HG03064 (cell line): ENCODE results near the gene CREB3L1.

ENCODE experiments used
- ATAC-seq: cut with Tn5 transposase; IDR thresholded peaks from one replicate; pipeline ENCODE4 v1.9.1; 2021; ENCODE audit warnings: low read depth; ENCODE audit not compliant: unreplicated experiment

Gene CREB3L1

DNA sequence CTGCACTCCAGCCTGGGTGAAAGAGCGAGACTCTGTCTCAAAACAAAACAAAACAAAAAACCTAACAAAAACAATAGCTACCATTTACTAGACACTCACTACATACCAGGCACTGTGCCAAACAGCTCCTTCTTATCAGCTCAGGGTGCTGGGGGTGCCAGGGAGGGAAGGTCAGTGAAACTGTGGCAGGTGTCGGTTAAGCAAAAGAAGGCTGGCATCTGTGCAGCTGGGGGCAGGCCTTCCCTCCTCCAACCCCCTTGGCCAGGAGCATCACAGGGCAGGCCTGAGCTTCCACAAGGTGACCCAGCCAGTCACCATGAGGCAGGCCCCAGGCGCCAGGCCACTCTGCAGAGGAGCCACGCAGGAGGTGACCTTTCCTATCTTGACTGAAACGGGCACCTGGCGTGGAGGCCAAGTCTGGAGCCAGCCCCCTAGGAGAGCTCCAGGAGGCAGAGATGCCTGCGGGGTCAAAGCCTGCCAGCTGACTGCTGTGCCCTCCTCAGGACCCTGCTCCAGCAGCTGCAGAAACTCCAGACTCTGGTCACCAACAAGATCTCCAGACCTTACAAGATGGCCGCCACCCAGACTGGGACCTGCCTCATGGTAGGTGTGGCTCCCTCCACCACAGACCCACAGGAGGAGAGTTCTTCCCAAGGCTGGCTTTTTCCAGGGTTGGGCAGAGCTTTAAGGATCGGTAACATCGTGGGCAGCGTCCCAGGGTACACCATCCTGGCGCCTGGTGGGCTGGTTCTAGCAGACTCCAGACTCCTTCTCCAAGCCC lies 38.5 kb downstream of the CREB3L1 start:
- no peak for ATAC-seq

GRCh38 chr11:46319074-46319453 lies 41.6 kb downstream of the CREB3L1 start:
- ATAC-seq, result no peak

GRCh38 chr11:46321757-46322156 lies 44.3 kb downstream of the CREB3L1 start:
- no peak for ATAC-seq

- no peak for ATAC-seq
Measured at GRCh38 chr11:46322759-46323158, 45.3 kb downstream of the CREB3L1 start.

DNA sequence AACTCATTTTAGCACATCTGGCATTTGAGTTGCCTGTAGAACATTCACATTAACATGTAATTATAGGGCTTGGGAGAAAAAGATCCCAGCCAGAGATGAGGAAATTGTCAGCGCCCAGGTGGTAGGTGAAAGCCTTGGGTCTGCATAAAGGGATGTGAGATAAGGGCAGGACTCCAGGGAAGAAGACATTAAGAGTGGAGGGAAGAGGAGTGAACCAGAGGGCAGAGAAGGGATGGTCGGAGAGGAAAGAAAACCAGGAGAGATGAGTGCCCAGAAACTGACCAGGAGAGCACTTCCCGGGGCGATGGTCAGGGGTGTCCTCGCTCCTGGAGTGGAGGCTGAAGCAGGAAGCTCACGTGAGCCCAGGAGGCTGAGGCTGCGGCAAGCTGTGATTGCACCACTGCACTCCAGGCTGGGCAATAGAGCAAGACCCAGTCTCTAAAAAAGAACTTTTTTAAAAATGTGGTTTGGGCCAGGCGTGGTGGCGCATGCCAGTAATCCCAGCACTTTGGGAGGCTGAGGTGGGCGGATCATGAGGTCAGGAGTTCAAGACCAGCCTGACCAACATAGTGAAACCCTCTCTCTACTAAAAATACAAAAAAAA lies 49.5 kb downstream of the CREB3L1 start:
- ATAC-seq, result no peak

DNA sequence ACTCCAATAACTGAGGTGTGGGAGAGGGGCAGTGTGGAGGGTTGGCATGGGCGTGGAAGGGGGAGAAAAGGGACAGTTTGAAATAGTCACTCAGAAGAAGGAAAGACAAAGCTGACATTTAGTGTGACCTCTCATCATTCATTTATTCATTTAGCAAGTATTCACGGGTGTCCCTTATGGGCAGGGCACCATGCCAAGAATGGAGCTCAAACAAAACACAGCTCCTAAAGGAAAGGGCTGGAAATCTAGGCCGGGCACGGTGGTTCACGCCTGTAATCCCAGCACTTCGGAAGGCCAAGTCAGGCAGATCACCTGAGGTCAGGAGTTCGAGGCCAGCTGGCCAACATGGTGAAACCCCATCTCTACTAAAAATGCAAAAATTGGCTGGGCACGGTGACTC lies 50.4 kb downstream of the CREB3L1 start:
- no peak for ATAC-seq

- no peak for ATAC-seq
Measured at GRCh38 chr11:46330154-46330553, 52.7 kb downstream of the CREB3L1 start.

GRCh38 chr11:46330563-46331281 lies 53.3 kb downstream of the CREB3L1 start:
- ATAC-seq, result no peak

GRCh38 chr11:46331282-46331984 lies 54.0 kb downstream of the CREB3L1 start:
- no peak for ATAC-seq

- no peak for ATAC-seq
Measured at GRCh38 chr11:46332093-46332567, 54.7 kb downstream of the CREB3L1 start.

DNA sequence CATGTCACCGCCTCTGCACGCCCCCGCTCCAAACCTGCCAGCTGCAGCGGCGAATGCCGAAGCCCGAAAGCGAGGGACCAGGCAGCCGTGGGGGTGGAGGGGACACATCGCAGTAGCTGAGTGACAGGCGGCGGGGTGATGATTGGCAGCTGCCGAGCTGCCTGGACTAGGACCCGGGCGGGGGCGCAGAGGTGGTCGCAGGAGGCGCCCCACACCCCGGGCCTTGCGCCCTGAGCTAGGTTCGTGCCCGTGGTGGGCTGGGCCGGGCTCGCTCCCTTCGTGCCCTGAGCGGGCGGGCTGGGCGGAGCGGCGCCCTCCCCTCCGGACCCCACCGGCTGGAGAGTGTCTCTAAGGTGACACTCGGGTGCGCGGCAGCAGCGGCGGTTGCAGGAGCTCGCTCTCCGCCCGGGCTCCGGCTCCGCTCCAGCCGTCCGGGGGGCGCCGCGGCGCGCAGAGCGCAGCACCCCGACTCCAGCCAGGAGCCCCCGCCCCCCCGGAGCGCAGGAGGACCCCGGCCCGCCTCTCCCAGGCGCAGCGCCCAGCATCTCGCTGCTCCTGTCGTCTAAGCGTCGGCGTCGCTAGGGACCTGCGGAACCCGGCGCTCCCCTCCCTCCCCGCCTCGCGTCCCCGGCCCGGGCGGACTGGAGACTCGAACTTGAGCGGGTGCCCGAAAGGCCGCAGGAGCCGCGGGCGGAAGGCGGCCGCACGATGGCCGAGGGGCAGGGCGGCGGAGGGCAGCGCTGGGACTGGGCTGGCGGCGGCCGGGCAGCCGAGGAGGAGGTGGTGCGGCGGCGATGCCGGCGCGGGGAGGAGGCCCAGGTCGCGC lies 55.3 kb downstream of the CREB3L1 start:
- ATAC-seq, result no peak

DNA sequence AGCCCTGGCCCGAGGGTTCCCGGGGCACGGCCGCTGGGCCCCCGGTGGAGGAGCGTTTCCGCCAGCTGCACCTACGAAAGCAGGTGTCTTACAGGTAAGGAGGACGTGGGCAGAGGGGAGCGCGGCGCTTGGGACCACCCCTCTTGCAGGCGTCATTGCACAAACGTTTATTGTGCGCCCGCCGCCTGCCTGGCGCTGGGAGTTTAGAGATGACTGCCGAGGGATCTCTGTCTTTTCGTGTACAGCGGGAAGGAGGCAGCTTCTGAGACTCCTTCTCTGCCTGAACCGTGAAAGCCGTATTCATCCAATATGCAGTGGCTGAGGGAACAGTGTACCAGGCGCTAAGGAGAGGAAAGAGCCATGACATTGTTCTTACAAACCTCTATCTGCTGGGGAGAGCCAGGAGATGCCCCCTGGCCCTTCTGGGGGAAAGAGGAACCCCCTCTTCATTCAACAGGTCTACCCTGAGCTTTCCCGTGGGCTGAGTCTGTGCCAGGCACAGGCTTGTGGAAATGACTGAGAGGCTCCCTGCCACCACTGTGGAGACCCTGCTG lies 56.0 kb downstream of the CREB3L1 start:
- no peak for ATAC-seq

DNA sequence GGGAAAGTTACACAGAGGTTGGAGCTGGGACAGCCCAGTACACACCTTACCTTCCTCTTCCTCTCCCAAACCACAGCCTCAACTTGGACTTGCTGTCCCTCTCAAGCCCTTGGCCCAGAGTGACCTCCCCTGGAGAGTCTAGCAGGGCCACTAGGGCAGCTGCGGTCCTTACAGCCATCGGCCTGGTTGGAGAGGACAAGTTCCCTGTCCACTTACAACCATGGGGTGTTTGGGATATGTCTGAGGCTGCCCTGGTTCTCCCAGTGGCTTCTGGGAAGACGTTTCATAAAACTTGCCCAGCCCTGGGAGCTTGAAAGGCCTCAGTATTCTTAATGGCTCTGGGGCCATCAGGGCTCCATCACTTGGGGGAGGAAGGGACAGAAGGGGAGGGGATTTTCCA lies 56.7 kb downstream of the CREB3L1 start:
- no peak for ATAC-seq

DNA sequence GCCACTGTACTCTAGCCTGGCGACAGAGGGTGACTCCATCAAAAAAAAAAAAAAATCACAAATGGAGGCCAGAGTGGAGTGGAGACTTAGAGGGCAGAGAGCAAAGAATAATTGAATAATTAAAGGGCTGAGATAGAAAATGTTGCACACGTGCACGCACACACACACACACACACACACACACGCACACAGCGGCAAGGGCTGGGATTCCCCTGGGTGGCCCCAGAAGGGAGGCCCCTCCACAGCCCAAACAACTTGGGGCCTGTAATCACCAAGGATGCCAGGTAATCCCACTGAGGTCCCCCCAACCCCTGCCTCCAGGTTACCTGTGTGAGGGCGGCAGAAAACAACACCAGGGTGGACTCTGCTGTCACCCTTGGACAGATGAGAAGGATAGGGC lies 57.8 kb downstream of the CREB3L1 start:
- ATAC-seq, result no peak

DNA sequence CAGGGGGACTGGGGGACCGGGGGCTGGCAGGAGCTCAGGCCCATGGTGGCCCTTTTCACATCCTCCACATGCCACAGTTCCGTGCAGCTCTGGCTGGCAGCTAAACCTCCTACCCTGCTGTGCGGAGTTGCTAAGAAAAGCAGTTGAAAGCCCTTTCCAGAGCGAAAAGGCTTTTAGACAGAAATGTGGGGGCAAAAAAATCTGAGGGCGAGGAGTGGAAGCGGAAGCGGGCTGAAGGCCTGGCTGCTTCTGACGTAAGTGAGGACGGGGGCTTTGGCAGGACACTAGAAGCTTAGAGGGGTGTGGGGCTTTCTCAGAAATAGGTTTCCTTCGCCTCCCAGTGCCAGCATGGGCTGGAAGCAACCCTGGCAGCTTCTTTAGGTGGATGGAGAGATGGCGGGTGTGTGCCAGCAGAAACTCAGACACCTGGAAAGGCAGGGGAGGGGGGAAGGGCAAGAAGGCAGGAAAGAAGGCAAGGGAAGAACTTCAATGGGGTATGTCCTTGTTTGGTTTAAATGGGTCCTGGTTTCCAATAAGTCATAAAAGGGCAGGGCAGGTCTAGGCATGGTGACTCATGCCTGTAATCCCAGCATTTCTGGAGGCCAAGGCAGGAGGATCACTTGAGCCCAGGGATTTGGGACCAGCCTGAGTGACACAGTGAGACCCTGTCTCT lies 58.6 kb downstream of the CREB3L1 start:
- no peak for ATAC-seq

GRCh38 chr11:46336563-46337180 lies 59.2 kb downstream of the CREB3L1 start:
- no peak for ATAC-seq

DNA sequence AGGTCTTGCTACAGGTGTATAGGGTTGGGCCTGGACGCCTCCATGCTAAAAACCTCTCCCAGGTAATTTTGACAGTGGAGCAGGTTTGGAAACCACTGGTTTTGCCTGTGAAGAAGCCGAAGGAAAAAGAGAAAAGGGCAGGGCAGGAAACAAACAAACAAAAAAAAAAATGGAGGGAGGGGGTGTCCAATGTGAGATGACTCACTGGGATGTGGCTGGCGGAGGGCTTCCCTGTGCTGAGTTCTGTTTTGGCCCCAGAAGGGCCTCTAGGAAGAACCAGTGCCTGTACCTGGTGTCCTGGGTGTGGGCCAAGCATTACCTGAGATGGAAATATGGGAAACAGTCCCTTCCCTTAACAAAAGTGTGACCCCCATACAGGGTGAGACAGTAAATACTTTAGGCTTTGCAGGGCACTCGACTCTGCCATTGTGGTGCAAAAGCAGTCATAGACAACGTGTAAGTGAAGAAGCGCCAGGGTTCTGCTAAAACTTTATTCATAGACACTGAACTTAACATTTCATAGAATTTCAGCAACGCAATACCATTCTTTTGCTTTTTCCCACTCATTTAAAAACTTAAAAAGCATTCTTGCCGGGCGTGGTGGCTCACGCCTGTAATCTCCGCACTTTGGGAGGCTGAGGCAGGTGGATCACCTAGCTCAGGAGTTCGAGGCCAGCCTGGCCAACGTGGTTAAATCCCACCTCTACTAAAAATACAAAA lies 60.3 kb downstream of the CREB3L1 start:
- no peak for ATAC-seq

DNA sequence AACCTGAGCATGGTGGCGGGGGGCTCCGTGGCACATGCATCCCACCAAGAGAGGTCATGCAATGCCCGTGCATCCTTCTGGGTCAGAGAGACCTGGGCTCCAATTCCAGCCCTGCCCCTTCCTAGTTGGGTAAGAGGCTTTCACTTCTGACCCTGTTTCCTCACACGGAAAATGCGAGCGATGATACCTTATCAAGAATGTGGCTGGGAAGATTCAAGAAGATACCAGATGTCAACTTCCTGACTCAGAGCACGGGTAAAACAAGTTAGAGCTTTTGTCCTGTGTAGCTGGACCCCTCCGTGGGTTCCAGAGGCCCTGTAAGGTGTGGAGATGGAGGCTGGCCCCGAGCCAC lies 61.1 kb downstream of the CREB3L1 start:
- no peak for ATAC-seq
